ENCODE results near the gene ALPL. TPM values are rescaled to one million over a fixed set of nuclear protein-coding genes. Genes with fewer than 3 reads are reported as not detected.

ALPL gene
- total RNA-seq, 2 experiments from 2014 or later = not detected

DNA sequence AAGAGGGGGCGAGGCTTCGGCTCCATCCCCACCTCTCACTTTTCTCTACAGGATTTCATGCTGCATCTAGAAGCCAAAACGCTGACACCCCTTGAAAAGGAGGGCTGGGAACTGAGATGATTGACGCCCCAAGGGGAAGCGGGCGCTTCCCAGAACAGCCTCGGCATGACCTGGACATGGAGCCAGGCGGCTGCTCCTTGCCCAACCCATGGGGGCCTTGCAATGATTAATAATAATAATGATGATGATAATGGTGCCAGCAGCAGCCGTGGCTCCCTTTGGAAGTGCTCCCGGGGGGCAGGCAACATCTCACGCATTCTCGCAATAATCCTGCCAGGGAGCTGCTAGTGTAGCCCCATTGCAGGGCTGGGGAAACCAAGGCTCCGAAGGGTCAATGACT, 81.7 kb downstream of the ALPL start:
- POLR2A ChIA-PET = no interaction called here
- CTCF ChIA-PET = no interaction called here

DNA sequence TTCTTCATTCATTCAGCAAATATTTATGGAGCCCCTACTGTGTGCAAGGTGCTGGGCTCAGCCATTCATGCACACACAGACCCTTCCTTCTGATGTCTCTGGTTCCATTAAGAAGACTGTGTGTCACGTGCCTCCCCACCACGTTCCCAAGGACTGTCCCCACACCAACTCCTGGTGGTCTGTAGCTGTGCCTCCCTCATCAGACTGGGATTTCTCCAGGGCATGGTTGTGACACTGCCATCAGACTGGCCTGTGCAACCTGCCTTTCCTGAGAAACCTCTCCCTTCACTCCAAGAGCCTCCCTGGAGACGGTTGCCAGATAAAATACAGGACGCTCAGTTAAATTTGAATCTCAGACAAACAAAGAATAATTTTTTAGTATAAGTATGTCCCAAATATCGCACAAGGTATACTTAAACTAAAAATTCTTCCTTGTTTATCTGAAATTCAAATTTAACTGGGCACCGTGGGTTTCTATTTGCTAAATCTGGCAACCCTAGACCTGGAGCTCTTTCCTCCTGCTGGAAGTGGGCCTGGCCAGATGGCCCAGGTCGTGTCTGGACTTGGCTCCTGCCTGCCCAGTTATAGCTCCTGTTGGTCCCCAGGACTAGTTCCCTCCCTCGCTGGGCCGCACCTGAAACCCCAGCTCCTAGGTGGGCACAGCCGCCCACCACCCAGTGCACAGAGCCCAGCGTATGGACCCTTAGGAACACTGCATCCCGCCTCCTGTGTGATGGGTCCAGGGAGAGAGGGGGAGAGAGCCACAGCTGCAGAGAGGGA, 83.1 kb downstream of the ALPL start:
- POLR2A ChIA-PET = no interaction called here
- CTCF ChIA-PET = no interaction called here

GRCh38 chr1:21593231-21593630, 84.0 kb downstream of the ALPL start:
- POLR2A ChIA-PET = no interaction called here

GRCh38 chr1:21594501-21594900, 85.3 kb downstream of the ALPL start:
- CTCF ChIA-PET = interaction anchor here (0.8 kb wide), 1 partner anchor 28 kb away, joined by 3 read pairs; no protein-coding TSS in a partner anchor
- POLR2A ChIA-PET = no interaction called here

More at GRCh38 chr1:21593231-21593630, 84.0 kb downstream of the ALPL start:
- CTCF ChIA-PET = no interaction called here

GRCh38 chr1:21594935-21595897, 86.0 kb downstream of the ALPL start:
- POLR2A ChIA-PET = no interaction called here
- CTCF ChIA-PET = interaction anchor here (0.8 kb wide), 1 partner anchor 27 kb away, joined by 3 read pairs; no protein-coding TSS in a partner anchor

GRCh38 chr1:21596174-21596573, 87.0 kb downstream of the ALPL start:
- CTCF ChIA-PET = no interaction called here
- POLR2A ChIA-PET = no interaction called here

DNA sequence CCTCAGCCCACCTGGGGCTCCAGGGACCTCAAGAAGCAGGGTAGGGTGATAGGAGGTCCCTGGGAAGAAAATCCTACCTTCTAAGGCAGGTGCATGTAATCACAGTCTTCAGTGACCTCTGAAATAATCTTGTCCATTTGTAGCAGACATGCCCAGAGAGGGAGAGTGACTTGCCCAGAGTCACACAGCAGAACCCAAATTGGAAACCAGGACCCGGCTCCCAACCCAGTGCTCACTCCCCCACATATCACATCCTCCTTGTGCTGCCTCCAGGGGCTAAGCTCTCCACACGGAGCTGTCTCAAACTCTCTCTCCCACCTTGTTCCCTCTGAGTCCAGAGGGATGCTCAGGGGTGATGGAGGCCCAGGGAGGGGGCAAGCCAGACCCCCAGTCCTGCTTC, 87.4 kb downstream of the ALPL start:
- ChIA-PET CTCF (no interaction called here), POLR2A (no interaction called here)

DNA sequence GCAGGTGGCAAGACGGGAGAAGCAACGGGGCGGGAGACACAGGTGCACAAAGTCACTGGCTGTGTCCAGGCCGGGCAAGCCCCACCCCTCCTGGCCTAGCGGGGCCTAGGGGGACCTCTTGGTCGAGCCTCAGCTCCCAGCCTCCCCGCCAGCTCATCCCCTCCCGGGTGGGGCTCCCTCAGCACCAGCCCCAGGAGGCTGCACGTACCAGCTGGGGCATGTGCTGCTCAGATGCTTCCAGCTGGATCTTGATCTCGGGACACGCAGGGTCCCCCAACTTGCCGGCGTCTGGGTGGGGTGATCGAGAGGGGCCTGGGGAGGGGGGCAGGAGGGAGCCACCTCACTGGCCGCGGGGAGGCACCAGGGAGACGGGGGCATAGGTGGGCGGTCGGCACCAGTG, 88.5 kb downstream of the ALPL start:
- POLR2A ChIA-PET = no interaction called here
- CTCF ChIA-PET = no interaction called here

DNA sequence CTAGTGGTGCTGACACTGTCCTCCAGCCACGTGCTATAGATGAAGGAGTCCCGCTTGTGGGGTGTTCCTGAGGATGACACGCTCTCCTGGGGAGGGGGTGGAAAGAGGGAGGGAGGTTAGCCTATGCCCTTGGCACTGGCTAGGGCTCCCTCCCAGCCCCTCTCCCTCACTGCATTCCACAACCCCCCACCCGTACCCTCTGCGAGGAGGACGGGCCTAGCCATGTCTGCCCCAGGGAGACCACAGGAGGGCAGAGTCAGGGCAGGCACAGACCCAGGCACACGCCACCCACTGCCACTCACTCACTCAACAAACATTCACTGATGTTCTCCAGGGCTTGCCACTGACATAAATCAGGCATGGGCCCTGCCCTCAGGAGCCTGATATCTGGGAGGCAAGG, 89.2 kb downstream of the ALPL start:
- CTCF ChIA-PET = no interaction called here
- POLR2A ChIA-PET = no interaction called here

DNA sequence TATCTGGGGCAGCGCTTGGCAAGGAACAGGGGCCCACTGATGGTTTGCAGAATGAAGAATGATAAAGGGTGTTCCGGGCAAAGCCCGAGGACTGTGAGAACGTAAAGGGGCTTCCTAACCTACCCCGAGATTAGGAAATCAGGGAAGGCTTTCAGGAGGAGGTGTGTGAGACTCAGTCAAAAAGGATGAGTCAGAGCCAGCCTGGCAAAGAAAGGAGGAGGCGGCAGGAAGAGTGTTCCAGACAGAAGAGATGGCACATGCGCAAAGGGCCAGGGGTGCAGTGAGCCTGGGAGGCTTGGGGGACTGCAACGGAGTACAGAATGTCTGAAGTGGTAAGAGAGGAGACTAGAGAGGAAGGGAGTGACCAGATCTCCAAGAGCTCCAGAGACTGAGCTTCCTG, 89.7 kb downstream of the ALPL start:
- CTCF ChIA-PET = no interaction called here
- POLR2A ChIA-PET = no interaction called here

GRCh38 chr1:21599402-21599801, 90.2 kb downstream of the ALPL start:
- POLR2A ChIA-PET = no interaction called here
- CTCF ChIA-PET = no interaction called here

DNA sequence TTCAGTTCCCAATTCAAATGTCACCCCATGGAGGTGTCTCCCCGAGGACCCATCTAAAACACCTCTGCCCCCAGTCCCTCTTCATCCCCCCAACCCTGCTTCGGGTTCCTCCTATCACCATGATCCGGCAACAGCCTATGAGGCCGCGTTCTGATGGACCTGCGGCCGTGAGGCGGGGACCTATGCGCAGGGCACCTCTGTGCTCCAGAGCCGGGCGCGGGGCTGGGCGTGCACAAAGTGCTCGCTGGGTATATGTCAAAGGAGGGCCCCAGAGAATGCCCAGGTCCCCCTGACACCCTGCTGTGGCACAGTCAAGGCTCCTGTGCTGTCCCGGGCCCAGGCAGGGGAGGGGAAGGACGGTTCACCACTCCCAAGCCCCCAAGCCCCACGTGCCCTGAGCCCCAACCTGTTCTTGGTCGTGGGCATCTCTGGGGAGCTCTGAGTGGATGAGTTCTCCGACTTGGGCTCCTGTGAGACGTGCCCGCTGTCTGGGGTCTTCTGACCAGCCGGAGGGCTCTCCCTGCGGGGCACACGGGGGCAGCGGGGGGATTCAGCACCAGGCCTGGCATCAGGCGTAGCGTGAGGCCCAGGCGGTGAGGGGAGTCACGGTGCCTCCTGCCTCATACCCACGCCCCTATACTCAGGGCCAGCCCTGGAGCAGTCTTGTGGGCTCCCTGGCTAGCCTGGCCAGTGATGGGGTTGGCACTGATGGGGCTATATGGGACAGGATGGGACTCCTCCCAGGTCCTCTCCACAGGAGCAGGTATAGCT, 92.2 kb downstream of the ALPL start:
- POLR2A ChIA-PET = no interaction called here
- CTCF ChIA-PET = no interaction called here

DNA sequence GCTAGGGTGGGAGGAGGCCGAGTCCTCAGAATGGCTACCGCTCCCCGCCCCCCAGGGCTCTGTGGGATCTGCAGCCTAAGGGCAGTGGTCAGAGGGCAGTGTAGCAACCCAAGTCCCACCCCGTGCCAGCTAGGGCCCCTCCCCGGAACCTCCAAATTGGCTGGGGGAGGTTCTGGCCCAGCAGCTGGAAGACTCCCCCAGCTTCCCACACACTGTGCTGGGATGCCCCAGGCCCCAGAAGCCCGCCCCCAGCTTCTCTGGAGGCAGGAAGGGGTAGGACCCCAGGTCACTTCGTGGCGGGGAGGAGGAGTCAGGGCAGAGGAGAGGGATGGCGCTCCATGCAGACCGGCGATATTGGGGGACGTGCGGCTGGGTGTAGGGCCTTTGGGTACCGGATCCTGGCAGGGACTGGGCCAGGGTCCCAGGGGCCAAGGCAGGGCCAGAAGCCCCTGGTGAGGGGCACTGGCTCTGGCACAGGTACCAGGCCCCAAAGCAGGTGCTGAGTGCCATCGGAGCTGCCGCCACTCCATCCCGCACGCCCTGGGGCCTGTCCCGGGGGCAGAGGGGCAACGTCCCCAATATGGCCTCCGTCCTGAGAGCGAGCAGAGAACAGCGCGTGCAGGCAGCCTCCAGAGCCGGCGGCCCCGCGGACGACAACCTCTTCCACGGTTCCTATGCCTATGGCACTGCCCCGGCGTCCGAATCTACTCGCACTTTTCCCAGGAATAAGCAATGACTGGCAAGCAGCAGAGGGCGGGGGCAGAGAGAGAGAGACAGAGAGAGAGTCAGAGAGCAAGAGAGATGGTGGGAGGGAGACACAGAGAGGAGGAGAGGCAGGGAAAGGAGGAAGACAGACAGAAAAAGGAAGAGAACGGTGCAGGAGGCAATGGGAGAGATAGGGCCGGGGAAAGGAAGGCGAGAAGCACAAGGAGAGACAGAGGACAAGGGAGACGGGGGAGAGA, 94.2 kb downstream of the ALPL start:
- CTCF ChIA-PET = no interaction called here
- POLR2A ChIA-PET = no interaction called here

GRCh38 chr1:21604208-21604957, 95.2 kb downstream of the ALPL start:
- POLR2A ChIA-PET = no interaction called here
- CTCF ChIA-PET = no interaction called here

GRCh38 chr1:21605012-21605715, 95.9 kb downstream of the ALPL start:
- ChIA-PET CTCF (no interaction called here), POLR2A (no interaction called here)

DNA sequence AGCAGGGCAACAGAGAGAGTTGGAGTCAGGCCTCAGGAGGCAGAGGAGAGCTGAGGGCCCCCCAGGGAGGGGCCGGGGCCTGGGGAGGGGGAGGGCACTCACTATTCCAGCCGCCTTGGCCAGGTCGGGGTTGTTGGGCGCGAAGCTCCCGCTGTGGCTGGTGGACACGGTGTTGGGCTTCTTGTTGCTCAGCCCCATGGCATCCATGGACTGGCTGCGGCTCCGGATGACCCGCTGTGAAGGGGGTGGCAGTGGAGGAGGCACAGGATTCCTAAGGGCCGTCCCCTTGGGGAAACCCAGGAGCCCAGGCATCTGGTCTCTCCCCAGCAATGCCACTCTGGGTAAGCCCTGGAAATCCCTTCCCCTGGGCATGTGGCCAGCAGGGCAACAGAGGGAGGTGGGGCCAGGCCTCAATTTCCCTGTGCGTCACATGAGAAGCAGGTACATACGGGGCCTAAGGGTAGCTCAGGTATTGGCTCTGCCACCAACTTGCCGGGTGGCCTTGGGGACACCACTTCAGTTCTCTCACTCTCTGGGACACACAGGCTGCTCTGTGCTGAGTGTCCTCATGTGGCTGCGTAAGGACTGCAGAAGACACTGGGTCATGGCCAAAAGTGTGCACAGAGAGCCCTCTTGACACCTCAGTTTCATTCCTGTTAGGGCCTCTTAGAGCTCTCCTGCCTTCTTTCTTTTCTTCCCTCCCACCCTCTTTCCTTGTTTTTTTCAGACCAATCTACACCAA, 96.9 kb downstream of the ALPL start:
- ChIA-PET POLR2A (no interaction called here), CTCF (no interaction called here)

All from activated CD8-positive, alpha-beta memory T cell treated with anti-CD3 and anti-CD28 coated beads for 36 hours (primary cell).